NCI-H1930 (cell line): ENCODE data around the gene TNP2.
"Not testable (repeated sequence)": the region's sequence is repeated elsewhere in the genome, so short reads cannot be mapped to it uniquely, and the experiment has no call there.

ENCODE experiments used
- DNase-seq, 2 experiments: peaks; one replicate each; lab custom pipeline; 2025; lab: John Stamatoyannopoulos, UW

The TNP2 gene

DNA sequence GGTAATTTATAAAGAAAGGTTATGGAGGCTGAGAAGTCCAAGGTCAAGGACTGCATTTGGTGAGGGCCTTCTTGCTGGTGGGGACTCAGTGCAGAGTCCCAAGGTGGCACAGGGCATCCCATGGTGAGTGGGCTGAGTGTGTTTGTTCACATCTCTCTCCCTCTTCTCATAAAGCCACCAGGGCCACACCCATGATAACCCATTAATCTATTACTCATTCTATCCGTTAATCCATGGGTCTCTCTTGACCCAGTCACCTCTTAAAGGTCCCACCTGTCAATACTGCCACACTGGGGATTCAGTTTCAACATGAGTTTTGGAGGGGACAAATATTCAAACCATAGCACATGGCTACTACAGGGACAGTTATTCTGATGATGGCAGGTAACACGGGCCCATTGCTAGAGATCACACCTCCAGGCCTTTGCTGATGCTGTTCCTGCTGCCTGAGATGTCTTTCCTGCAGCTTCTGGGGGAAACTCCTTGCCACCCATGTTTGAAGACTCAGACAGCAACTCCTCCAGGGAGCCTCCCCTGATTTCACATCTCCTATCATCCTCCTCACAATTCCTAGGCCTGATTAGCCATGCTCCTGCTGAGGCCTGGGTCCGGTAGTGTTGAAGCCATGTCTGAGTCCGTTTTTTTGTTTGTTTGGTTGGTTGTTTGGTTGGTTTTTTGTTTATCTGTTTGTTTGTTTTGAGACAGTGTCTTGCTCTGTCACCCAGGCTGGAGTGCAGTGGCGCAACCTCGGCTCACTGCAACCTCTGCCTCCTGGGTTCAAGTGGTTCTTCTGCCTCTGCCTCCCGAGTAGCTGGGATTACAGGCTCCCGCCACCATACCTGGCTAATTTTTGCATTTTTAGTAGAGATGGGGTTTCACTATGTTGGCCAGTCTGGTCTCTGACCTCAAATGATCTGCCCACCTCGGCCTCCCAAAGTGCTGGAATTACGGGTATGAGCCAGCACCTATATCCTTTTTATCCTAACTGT lies 29.2 kb downstream of the TNP2 start:
- no peak for DNase-seq

DNA sequence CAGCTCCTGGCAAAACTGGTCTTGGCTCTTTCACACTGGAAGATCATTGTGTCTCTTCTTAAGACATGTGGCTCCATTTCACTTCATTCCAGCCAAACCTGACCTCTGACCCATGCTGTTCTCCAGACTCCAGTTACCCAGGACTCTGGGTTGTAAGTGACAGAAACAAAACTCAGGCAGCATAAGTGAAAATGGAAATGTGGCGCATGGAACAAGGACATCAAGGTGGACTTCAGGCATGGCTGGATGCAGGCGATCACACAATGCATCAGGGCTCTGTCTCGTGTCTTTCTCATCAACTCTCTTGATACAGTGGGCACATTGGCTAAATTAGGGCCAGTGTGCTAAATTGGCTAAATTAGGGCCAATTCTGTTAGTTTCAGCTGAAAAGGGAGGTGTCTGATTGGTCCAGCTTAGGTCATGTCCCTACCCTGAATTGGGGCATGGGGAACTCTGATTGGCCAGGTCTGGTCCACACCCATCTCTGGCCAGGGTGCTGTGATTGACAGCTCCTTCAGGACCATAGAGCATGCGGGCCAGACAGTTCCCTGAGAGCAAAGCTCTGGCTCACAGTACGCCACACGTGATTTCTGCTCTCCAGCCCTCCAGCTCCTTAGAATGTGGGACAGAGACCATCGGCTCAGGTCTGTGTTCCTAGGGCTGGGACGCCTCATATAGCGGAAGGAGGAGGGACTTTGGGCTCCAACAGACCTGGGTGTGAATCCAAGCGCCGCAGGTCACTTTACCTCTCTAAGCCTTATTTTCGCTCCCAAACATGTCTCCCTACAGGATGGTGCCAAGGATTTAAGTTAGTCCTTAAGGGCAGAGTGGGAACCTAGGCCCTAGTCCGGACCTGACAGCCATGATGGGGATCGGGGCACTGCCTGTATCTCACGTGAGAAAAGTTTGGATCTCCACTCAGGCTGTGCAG lies 30.6 kb downstream of the TNP2 start:
- DNase-seq: no peak

DNA sequence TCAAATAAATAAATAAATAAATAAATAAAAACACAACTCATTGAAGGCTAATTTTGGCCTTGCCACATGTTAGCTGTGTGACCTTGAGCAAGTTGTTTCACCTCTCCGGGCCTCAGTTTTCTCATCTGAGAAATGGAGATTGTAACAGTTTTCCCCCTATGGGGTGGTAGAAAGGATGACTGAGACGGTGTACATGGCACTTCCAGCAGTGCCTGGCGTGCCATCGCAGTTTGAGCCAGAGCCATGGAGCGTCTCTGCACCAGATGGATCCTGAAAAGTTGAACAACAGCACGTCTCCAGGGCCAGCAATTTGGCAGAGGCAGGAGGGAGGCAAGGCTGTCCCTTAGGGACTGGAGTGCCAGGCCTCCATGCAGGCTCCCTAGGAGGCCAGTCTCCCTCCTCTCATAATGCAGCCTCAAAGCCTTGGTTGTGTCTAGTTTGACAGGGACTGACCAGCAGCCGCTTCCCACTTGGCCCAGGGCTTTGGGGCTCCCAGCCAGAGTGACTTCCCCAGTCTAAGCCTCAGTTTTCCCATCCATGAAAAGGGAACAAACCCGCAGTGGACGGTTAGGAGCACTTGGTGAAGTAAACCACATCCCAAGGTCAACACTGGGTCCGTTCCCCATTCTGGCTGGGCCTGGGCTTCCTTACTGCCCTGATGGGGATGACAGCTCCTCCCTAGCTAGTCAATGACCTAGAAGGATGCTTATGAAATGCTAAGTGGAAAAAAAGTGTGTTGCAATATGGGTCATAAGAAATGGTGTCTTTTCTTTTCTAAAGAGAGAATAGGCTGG lies 32.5 kb downstream of the TNP2 start:
- no peak for DNase-seq

DNA sequence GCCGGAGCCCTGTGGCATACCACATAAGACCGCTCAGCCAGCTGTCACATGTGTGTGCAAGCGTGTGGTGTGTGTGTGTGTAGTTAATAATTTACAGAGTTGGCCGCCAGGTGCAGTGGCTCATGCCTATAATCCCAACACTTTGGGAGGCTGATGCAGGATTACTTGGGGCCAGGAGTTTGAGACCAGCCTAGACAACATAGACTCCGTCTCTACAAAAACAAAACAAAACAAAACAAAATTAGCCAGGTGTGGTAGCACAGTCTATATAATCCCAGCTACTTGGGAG lies 33.5 kb downstream of the TNP2 start:
- no peak for DNase-seq

DNA sequence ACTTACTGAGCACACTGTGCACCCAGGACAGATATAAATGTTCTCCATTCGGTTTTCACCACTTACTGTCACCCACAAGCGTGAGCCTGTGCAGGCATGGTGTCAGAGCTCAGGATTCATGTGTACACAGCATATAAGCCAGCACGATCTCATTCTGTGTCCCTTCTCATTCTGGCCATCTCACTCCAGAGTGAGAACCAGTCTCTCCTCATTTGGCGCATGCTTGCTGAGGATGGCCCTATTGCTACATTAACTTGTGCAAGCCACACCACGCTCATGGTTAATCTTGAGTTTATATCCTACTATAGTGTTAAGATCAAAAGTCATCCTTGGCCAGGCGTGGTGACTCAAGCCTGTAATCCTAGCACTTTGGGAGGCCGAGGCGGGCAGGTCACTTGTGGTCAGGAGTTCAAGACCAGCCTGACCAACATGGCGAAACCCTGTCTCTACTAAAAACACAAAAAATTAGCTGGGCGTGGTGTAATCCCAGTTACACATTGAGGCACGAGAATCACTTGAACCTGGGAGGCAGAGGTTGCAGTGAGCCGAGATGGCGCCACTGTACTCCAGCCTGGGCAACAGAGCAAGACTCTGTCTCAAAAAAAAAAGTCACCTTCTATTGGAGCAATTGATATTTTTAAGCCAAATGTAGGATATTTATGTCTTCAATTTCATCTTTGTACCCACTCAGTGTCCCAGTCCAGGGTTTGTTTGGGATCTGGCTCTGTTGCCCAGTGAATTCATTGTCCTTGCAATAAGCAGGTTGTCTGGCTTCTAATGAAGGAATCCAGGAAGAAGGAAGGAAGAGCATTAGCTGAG lies 34.0 kb downstream of the TNP2 start:
- no peak for DNase-seq

DNA sequence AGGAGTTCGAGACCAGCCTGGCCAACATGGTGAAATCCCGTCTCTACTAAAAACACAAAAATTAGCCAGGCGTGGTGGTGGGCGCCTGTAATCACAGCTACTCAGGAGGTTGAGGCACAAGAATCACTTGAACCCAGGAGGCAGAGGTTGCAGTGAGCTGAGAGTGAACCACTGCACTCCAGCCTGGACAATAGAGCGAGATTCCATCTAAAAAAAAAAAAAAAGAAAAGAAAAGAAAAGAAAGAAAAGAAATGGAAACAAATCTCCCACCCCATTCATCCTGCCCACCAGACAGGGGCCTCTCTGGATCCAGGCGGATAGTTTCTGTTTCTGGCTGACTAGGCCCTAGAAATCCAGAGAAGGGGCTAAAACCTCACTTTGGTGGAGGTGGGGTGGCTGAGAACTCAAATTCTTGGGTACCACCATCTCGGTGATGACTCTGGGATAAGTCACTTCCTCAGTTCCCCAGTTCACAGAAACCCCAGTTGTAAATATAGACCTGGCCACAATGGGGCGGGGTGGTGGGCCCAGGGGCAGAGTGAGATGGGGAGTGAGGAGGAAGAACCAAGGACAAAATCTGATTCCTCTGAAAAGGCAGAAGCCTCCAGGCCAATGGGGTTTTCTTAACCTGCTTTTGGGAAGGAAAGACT lies 35.3 kb downstream of the TNP2 start:
- DNase-seq: no peak

DNA sequence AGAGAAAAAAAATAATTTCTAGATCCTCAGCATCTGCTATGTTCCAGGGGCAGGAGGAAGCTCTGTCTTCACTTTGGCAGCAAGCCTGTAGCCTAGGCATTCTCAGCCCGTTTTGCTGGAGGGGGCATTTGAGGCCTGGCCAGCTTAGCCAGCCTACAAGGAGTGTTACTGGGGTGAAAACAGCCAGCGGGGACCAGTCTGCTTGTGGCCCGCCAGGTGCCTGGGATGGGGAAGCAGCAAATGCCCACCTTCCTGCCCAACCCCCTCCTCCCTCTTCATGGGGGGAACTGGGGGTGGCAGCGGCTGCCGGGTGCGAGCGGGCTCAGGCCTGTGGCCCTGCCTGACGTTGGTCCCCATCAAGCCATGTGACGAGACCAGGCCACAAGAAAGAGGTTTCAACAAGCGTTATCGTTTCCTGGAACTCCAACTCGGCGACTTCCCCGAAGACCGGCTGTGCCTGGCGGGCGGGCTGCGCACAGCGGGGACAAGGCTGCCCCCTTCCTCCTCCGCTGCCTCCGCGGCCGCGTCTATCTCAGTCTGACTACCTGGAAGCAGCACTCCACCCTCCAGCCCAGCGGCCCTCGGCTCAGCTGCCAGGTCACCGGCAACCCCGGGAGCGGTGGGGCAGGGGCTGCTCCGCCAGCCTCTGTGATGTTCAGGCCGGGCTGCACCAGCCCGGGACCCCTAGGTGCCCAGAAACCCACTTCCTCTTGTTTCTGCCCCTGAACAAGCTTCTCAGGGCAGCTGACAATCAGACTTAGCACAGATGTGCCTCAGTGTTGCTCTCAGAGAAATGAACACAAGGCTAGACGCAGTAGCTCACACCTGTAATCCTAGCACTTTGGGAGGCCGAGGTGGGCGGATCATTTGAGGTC lies 36.0 kb downstream of the TNP2 start:
- DNase-seq: no peak

DNA sequence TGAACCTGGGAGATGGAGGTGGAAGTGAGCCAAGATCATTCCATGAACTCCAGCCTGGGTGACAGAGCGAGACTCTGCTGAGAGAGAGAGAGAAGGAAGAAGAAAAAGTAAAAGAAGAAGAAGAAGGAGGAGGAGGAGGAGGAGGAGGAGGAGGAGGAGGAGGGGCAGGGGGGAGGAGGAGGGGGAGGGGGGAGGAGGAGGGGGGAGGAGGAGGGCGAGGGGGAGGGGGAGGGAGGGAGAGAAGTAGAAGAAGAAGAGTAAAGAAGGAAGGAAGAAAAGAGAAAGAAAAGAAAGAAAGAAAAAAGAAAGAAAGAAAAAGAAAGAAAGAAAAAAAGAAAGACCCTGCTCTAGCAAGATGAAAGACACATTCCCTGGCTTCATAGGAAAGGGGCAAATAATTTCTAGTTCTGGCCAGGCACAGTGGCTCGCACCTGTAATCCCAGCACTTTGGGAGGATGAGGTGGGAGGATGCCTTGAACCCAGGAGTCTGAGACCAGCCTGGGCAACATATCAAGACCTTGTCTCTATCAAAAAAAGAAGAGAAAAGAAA lies 36.7 kb downstream of the TNP2 start:
- no peak for DNase-seq

DNA sequence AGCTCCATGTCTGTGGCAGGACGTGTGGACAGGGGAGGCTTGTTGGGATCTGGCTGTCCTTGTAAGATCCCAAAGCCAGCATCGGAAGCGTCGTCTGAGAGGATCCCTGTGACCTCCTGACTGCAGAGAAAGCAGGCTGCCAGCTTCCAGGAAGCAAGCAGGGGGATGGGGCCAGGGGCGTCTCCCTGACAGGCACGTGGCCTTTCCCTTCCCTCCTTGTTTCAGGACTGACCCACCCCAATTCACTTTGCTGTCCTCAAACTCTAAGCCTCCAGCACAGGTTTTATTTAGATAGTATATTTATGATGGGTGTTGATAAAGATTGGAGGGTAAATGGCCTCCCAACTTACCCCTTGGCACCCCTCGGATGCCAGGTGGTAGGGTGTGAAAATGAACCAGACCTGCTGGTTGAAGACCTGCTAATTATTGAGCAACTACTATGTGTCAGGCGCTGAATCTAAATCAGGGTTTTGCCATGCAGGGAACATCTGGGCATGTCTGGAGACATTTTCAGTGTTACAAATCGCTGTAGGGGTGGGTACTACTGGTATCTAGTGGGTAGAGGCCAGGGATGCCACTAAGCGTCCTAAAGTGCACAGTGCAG lies 37.7 kb downstream of the TNP2 start:
- DNase-seq: no peak

DNA sequence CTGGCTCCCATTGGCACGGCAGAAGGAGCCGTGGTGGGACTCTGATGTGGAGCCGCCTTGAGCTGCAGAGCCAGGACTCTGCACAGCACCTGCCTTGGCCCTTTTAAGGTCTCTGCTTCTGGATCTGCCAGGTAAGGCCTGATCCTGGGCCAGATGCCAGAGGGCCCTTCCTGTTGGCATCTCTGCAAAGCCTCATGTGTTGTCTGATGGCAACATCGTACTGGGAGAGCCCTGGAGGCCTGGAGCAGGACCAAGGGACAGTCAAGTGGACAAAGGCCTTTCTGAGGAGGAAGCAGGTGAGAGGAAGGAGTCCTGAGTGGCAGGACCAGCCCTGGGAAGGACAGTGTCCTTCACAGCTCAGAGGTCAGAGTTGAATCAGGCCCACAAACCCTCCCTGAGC lies 39.2 kb downstream of the TNP2 start:
- no peak for DNase-seq

DNA sequence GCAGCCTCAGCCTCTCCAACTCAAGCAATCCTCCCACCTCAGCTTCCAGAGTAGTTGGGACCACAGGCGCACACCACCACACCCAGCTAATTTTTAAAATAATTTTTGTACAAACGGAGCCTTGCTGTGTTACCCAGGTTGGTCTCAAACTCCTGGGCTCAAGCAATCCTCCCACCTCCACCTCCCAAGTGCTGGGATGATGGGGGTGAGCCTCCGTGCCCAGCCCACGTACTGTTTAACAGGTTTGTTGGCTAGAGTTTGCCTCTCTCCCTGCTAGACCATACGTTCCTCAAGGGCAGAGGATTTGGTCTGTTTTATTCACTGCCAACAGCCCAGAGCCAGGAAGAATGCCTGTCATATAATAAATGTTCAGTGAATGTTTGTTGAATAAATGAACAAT lies 39.7 kb downstream of the TNP2 start:
- no peak for DNase-seq

DNA sequence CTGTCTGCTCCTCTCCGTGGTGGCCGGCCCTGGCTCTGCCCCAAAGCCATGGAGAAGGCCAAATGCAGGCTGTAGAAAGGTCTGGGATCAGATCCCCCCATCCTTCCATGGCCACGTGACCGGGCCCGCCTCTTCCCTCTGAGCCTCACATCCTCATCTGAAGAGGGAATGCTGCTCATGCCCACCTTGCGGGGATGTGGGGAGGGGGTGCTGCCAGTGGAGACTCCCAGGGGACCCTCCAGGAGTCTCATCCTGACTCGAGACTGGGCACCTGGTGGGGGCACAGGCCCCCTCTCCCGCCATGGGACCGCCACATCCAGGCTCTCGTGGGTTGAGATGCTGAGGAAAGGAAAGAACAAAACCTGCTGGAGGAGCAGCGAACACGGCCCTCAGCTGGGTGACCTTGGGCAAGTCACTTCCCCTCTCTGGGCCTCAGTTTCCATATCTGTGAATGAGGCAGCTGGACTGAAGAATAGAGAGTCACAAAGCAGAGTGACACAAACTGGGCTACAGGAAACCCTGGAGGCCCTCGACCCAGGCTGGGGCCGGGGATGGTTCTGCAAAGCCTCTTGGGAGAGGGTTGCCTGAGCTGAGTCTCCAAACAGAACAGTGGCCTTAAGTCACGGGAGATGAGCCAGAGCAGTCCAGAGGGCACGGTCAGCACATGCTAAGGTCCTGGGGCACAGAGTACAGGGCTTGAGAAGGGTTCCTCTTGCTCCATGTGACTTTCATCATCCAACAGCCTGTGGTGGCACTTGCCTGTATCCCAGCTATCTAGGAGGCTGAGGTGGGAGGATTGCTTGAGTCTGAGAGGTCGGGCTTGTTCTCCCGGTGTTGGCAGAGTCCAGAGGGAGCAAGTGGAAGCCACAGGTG lies 43.2 kb downstream of the TNP2 start:
- DNase-seq: no peak

DNA sequence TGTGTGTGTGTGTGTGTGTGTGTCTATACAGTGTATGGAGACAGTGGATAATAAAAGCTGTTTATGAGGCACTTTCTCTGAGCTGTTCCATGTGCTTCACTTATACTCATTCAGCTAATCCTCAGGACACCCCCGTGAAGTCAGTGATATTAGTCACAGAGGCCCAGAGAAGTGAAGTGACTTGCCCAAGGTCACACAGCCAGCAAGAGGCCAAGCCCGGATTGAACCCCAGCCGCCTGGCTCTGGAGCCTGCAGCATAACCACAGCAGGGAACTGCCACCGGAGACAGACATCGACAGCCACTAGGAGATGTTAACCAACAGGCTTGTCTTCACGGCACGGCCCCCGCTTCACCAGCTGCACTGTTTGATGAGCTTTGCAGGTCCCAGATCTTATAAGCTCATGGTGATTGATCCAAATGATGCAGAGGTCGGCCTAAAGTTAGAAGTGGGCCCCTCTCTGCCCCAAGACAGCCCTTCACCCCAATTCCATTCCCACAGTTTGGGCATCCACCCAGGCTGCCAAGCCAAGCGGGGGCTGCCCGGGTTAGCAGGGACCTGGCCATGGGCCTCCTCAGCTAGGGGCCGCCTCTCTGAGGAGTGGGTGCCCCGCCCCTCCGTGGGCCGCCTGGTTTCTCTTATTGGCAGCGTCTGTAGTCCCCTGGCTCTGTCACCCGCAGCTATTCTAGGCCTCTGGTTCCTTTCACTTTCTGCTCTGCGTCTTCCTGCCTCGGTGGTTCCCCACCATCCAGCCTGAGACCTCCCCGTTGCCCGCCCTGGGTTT lies 44.0 kb downstream of the TNP2 start:
- DNase-seq: no peak

DNA sequence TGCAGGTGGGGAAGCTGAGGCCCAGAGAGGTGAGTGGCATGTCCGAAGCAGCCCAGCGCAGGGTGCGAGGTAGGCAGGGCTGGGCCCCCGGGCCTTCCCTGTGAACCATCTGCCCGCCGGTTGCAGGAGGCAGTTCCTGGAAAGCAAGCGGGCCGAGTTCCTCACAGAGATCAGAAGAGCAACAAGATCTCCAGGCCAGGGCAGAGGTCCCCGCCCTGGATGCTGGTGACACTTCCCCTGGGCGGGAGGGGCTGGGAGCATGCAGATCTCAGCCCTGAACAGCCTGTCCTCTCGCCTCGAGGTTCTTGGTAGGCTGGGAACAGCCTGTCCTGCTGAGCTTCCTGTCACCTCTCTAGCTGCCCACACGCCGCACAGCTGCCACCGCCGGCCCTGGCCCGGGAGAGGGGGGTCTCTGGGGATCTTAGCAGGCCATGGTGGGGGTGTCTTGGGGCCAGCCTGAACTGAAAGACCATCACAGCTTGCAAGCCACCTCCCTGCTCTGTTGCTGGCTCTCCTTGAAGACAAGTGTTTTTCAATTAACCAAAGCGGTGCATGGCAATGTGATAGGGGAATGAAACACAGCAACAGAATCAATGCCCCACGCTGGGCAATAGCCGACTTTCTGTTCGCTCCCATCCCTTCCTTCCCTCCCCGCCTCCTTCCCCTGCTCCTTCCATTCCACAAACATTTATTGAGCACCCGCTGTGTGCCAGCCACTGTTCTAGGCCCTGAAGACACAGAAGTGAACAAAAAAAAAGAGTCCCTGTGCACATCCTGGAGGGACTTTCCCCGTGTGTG lies 44.8 kb downstream of the TNP2 start:
- no peak for DNase-seq

DNA sequence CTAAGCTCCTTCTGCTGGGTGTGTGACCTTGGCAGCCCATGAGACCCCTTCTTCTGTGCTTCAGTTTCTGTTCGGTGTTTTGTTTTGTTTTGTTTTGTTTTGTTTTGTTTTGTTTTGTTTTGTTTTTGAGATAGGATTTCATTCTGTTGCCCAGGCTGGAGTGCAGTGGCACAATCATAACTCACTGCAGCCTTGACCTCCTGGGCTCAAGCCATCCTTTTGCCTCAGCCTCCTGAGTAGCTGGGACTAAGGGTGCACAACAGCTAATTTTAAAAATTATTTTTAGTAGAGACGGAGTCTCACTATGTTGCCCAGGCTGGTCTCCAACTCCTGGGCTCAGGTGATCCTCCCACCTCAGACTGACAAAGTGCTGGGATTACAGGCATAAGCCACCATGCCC lies 48.6 kb downstream of the TNP2 start:
- DNase-seq: not testable (repeated sequence)

DNA sequence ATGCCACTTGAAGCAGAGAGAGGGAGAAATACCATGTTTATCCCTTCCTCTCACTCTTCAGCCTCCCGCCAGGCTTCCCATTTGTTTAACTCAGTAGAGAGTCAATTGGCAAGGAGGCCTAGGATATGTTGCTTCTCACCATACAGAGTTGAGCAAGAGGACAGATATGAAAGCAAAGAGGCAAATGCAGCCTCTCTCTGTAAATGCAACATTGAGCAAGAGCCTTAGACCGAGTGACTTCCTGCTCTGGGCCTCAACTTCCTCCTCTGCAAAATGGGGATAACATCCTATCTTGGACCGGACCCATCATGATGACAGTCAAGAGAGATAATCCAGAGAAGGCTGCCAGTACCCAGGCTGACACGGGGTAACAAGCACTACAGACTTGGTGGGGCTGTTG lies 49.9 kb downstream of the TNP2 start:
- no peak for DNase-seq

DNA sequence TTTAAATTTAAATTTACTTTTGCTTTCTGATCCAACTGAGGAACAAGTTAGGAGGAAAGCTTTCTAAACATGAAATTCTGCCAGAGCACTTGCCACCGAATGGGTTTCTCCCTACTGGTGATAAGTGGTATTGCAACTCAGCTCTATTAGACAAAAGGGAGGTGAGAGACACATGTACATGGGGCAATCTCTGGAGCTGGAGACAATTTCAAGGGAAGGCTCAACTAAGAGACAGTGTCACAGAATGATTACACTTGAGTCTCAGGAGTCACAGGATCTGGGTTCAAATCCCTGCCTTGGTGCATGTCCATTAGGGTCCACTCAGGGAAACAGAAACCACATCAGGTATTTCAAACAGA lies 50.5 kb downstream of the TNP2 start:
- no peak for DNase-seq
